K562 (cell line): ENCODE measurements around the gene MAP2K3. TPM values are rescaled to one million over a fixed set of nuclear protein-coding genes. Genes with fewer than 3 reads are reported as not detected.
A peak's percentile ranks its signal among the peaks of the same experiment; 100 is the strongest.

Experiments
- BMI1 ChIP-seq: fragments of 150-350 bp; IDR thresholded peaks from 2 replicates; pipeline ENCODE4 v1.6.1; 2014; ENCODE audit warnings: low read length
- CHD1 ChIP-seq: fragments of 200-600 bp; sonication (generic); IDR thresholded peaks from one replicate; pipeline ENCODE4 v1.6.1; 2012; ENCODE audit warnings: mild to moderate bottlenecking, moderate library complexity, low read length, inconsistent platforms
- DMBX1 ChIP-seq: fragments of 250-450 bp; sonication (Bioruptor Pico); IDR thresholded peaks from 2 replicates; pipeline ENCODE4 v1.8.0; 2022; ENCODE audit warnings: inconsistent platforms, mild to moderate bottlenecking, moderate library complexity, borderline replicate concordance
- E2F3 ChIP-seq: fragments of 250-450 bp; sonication (Bioruptor Pico); IDR thresholded peaks from 2 replicates; pipeline ENCODE4 v1.4.0; 2020; ENCODE audit warnings: mild to moderate bottlenecking
- LARP7 ChIP-seq: fragments of 450-650 bp; IDR thresholded peaks from 2 replicates; pipeline ENCODE4 v1.6.1; 2016
- MAZ ChIP-seq, 2 experiments: fragments of 450-650 bp in 1 of 2; sonication (generic) in 1 of 2; formaldehyde crosslinking; IDR thresholded peaks in 1 of 2; conservative IDR thresholded peaks in 1 of 2; 2 replicates each; pipeline versions ENCODE4 v1.4.0 to v1.5.0; 2020; ENCODE audit warnings: mild to moderate bottlenecking in 1 of 2, missing genetic modification reagents in 1 of 2
- NR4A1 ChIP-seq, 2 experiments: fragments of 250-450 bp in 1 of 2; fragments of 450-650 bp in 1 of 2; sonication (Bioruptor Pico) in 1 of 2; IDR thresholded peaks; 2 replicates each; pipeline versions ENCODE4 v1.4.0 to v1.6.1; 2016 to 2020; ENCODE audit warnings: mild to moderate bottlenecking in 2 of 2, missing compliant biosample characterization in 1 of 2, missing genetic modification characterization in 1 of 2, moderate library complexity in 1 of 2
- POLR2G ChIP-seq: fragments of 200-400 bp; formaldehyde crosslinking; IDR thresholded peaks from 2 replicates; pipeline ENCODE4 v1.6.1; 2017; ENCODE audit warnings: low read depth, mild to moderate bottlenecking, antibody characterized with exemption, low read length, moderate library complexity
- POLR2H ChIP-seq: IDR thresholded peaks from 2 replicates; pipeline ENCODE4 v1.6.1; 2016; ENCODE audit warnings: missing genetic modification characterization, low read depth, mild to moderate bottlenecking, control low read depth, missing compliant biosample characterization, moderate library complexity
- PTRF ChIP-seq: fragments of 450-650 bp; IDR thresholded peaks from 2 replicates; pipeline ENCODE4 v1.6.1; 2016; ENCODE audit warnings: mild to moderate bottlenecking, missing genetic modification characterization, missing compliant biosample characterization
- PTTG1 ChIP-seq: fragments of 450-650 bp; IDR thresholded peaks from 2 replicates; pipeline ENCODE4 v1.6.1; 2016; ENCODE audit warnings: low read depth, mild to moderate bottlenecking, missing genetic modification characterization, missing compliant biosample characterization
- ZNF384 ChIP-seq: IDR thresholded peaks from 2 replicates; pipeline ENCODE4 v1.6.1; 2012; ENCODE audit warnings: low read depth, low read length, improper control_type of control experiment
- ZNF431 ChIP-seq: sonication (generic); formaldehyde crosslinking; IDR thresholded peaks from 2 replicates; pipeline ENCODE4 v1.8.0; 2022; ENCODE audit warnings: mild to moderate bottlenecking, missing genetic modification reagents
- ZNF583 ChIP-seq: fragments of 250-450 bp; sonication (Bioruptor Pico); IDR thresholded peaks from 2 replicates; pipeline ENCODE4 v1.4.0; 2020
- ZNF780A ChIP-seq: fragments of 250-450 bp; sonication (Bioruptor Pico); IDR thresholded peaks from 2 replicates; pipeline ENCODE4 v1.5.0; 2021; ENCODE audit warnings: mild to moderate bottlenecking
- polyA plus RNA-seq, 8 experiments: library from polyadenylated mRNA; depleted of rRNA in 4 of 8; stranded (reverse) in 5 of 8; unstranded in 3 of 8; fragments of >200 nt; fragmentation: Nextera tagmentation in 2 of 8; fragmentation: Illumina TruSeq in 1 of 8; extraction: Ambion mirVana in 2 of 8; extraction: Trizol in 1 of 8; gene quantifications; 2 replicates each; pipeline versions ENCODE4 v1.2.1 to v1.2.3, GENCODE V29; 2011 to 2014; ENCODE audit warnings: inconsistent platforms in 1 of 8, missing spikeins in 1 of 8
- total RNA-seq, 7 experiments: library from RNA; depleted of rRNA in 6 of 7; stranded (reverse); fragments of >200 nt in 6 of 7; fragmentation: Illumina TruSeq in 2 of 7; extraction: Trizol in 2 of 7; gene quantifications; 2 replicates each; pipeline versions ENCODE4 v1.2.1 to v1.2.3, GENCODE V29; 2011 to 2021; ENCODE audit warnings: low replicate concordance in 1 of 7
- TF ChIP-seq, protein P1 (sequence below), 2 experiments: fragments of 450-650 bp; conservative IDR thresholded peaks; 2 replicates each; pipeline ENCODE4 v1.6.1; 2017; ENCODE audit warnings: mild to moderate bottlenecking in 2 of 2, moderate library complexity in 2 of 2
- TF ChIP-seq, protein P2 (sequence below): fragments of 250-450 bp; sonication (Bioruptor Pico); IDR thresholded peaks from 2 replicates; pipeline ENCODE4 v1.4.0; 2020; ENCODE audit warnings: mild to moderate bottlenecking, moderate library complexity
- TF ChIP-seq, protein P3 (sequence below): fragments of 250-450 bp; sonication (Bioruptor Pico); IDR thresholded peaks from 2 replicates; pipeline ENCODE4 v1.5.0; 2020; ENCODE audit warnings: mild to moderate bottlenecking, borderline replicate concordance
- TF ChIP-seq, protein P4 (sequence below), 3 experiments: fragments of 200-800 bp in 1 of 3; sonication (Bioruptor generic) in 1 of 3; sonication (generic) in 1 of 3; formaldehyde crosslinking in 1 of 3; IDR thresholded peaks; 2 replicates each; pipeline versions ENCODE4 v1.6.1 to v1.8.0; 2016 to 2022; ENCODE audit warnings: mild to moderate bottlenecking in 2 of 3, missing compliant biosample characterization in 2 of 3, missing genetic modification characterization in 2 of 3, missing genetic modification reagents in 1 of 3

Gene MAP2K3
- total and polyA plus RNA-seq, 9 of the 15 experiments (the other 6 are each of a cell fraction or from before 2014, with no cell fraction given) = 0.18 to 14.8 (median 3.5) TPM

DNA sequence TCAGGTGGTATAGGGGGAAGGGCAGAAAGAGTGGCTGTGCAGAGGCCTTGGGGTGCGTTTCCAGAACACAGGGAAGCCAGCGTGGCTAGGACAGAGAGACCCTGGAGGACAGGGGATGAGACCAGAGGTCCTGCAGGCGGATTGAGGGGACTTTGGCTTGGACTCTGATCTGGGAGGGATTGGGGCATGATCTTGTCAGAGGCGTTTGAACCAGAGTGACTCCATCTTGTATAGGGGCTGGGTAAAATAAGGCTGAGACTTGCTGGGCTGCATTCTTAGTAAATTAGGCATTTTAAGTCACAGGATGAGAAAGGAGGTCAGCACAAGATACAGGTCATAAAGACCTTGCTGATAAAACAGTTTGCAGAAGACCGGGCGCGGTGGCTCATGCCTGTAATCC is 25.9 kb upstream of the MAP2K3 start (continued):
- TF ChIP-seq, protein P1, sequence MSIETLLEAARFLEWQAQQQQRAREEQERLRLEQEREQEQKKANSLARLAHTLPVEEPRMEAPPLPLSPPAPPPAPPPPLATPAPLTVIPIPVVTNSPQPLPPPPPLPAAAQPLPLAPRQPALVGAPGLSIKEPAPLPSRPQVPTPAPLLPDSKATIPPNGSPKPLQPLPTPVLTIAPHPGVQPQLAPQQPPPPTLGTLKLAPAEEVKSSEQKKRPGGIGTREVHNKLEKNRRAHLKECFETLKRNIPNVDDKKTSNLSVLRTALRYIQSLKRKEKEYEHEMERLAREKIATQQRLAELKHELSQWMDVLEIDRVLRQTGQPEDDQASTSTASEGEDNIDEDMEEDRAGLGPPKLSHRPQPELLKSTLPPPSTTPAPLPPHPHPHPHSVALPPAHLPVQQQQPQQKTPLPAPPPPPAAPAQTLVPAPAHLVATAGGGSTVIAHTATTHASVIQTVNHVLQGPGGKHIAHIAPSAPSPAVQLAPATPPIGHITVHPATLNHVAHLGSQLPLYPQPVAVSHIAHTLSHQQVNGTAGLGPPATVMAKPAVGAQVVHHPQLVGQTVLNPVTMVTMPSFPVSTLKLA (conservative IDR thresholded peaks at IDR 0.05) = no peak
- TF ChIP-seq NR4A1 (CRISPR knock-in tag; IDR thresholded peaks at IDR 0.05) = no peak
- peak; percentile 73 for TF ChIP-seq NR4A1 (tag; IDR thresholded peaks at IDR 0.05)
- TF ChIP-seq CHD1 = no peak
- TF ChIP-seq ZNF780A (CRISPR knock-in tag) = no peak
- TF ChIP-seq E2F3 (CRISPR knock-in tag) = no peak
- TF ChIP-seq, protein P2, sequence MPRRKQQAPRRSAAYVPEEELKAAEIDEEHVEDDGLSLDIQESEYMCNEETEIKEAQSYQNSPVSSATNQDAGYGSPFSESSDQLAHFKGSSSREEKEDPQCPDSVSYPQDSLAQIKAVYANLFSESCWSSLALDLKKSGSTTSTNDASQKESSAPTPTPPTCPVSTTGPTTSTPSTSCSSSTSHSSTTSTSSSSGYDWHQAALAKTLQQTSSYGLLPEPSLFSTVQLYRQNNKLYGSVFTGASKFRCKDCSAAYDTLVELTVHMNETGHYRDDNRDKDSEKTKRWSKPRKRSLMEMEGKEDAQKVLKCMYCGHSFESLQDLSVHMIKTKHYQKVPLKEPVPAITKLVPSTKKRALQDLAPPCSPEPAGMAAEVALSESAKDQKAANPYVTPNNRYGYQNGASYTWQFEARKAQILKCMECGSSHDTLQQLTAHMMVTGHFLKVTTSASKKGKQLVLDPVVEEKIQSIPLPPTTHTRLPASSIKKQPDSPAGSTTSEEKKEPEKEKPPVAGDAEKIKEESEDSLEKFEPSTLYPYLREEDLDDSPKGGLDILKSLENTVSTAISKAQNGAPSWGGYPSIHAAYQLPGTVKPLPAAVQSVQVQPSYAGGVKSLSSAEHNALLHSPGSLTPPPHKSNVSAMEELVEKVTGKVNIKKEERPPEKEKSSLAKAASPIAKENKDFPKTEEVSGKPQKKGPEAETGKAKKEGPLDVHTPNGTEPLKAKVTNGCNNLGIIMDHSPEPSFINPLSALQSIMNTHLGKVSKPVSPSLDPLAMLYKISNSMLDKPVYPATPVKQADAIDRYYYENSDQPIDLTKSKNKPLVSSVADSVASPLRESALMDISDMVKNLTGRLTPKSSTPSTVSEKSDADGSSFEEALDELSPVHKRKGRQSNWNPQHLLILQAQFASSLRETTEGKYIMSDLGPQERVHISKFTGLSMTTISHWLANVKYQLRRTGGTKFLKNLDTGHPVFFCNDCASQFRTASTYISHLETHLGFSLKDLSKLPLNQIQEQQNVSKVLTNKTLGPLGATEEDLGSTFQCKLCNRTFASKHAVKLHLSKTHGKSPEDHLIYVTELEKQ (CRISPR knock-in tag) = 0 out of 2 replicates have a peak, but pooled peaks have one; percentile 36
- TF ChIP-seq PTTG1 (tag) = peak; percentile 64; the same call in 1 of the 2 replicates
- TF ChIP-seq ZNF431 = no peak
- no peak for TF ChIP-seq POLR2G
- TF ChIP-seq POLR2H (tag) = no peak
- TF ChIP-seq LARP7 = no peak
- TF ChIP-seq, protein P3, sequence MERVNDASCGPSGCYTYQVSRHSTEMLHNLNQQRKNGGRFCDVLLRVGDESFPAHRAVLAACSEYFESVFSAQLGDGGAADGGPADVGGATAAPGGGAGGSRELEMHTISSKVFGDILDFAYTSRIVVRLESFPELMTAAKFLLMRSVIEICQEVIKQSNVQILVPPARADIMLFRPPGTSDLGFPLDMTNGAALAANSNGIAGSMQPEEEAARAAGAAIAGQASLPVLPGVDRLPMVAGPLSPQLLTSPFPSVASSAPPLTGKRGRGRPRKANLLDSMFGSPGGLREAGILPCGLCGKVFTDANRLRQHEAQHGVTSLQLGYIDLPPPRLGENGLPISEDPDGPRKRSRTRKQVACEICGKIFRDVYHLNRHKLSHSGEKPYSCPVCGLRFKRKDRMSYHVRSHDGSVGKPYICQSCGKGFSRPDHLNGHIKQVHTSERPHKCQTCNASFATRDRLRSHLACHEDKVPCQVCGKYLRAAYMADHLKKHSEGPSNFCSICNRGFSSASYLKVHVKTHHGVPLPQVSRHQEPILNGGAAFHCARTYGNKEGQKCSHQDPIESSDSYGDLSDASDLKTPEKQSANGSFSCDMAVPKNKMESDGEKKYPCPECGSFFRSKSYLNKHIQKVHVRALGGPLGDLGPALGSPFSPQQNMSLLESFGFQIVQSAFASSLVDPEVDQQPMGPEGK (CRISPR knock-in tag) = no peak
- no peak for TF ChIP-seq ZNF384
- TF ChIP-seq, protein P4, sequence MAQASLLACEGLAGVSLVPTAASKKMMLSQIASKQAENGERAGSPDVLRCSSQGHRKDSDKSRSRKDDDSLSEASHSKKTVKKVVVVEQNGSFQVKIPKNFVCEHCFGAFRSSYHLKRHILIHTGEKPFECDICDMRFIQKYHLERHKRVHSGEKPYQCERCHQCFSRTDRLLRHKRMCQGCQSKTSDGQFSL (CRISPR knock-in tag; IDR thresholded peaks at IDR 0.05) = no peak
- TF ChIP-seq, protein P4 (tag; IDR thresholded peaks at IDR 0.05) = 0 out of 4 replicates have a peak, but pooled peaks of 1 of the 2 experiments have one; percentile 53
- TF ChIP-seq DMBX1 = peak; percentile 85
- TF ChIP-seq BMI1 = no peak
- peak; percentile 45; the same call in 1 of the 2 replicates for TF ChIP-seq ZNF583 (CRISPR knock-in tag)
- peak; percentile 65; the same call in 1 of the 2 replicates for TF ChIP-seq PTRF
- no peak for TF ChIP-seq MAZ (CRISPR knock-in tag; conservative IDR thresholded peaks at IDR 0.05 in 1 of 2, IDR thresholded peaks at IDR 0.05 in 1 of 2)
- TF ChIP-seq, all 486 proteins: peak for 13
